ENCODE results near the gene RASGRP3.

RASGRP3 gene

GRCh38 chr2:33528441-33528950, 52.0 kb downstream of the RASGRP3 start:
- no peak for DNase-seq

- no peak for DNase-seq
Observed at GRCh38 chr2:33529771-33530481, 53.5 kb downstream of the RASGRP3 start.

- DNase-seq = no peak
Observed at GRCh38 chr2:33530690-33531548, 54.5 kb downstream of the RASGRP3 start.

- DNase-seq = no peak
Observed at GRCh38 chr2:33531549-33532059, 55.2 kb downstream of the RASGRP3 start.

GRCh38 chr2:33532146-33532545, 55.7 kb downstream of the RASGRP3 start:
- no peak for DNase-seq

- no peak for DNase-seq
Observed at GRCh38 chr2:33532966-33533365, 56.5 kb downstream of the RASGRP3 start.

GRCh38 chr2:33535421-33535820, 59.0 kb downstream of the RASGRP3 start:
- no peak for DNase-seq

- no peak for DNase-seq
Observed at GRCh38 chr2:33541243-33541642, 64.8 kb downstream of the RASGRP3 start.

- DNase-seq = no peak
Observed at GRCh38 chr2:33550206-33550605, 73.8 kb downstream of the RASGRP3 start.

GRCh38 chr2:33552758-33553461, 76.5 kb downstream of the RASGRP3 start:
- no peak for DNase-seq

- no peak for DNase-seq
Observed at GRCh38 chr2:33555681-33556080, 79.2 kb downstream of the RASGRP3 start.

GRCh38 chr2:33559328-33559727, 82.9 kb downstream of the RASGRP3 start:
- DNase-seq = no peak

GRCh38 chr2:33560017-33560416, 83.6 kb downstream of the RASGRP3 start:
- DNase-seq = no peak

- DNase-seq = no peak
Observed at GRCh38 chr2:33561872-33562271, 85.4 kb downstream of the RASGRP3 start.

- no peak for DNase-seq
Observed at GRCh38 chr2:33570681-33571080, 94.2 kb downstream of the RASGRP3 start.

GRCh38 chr2:33573657-33574056, 97.2 kb downstream of the RASGRP3 start:
- no peak for DNase-seq

- no peak for DNase-seq
Observed at GRCh38 chr2:33577084-33577483, 100.6 kb downstream of the RASGRP3 start.

- DNase-seq = no peak
Observed at GRCh38 chr2:33577668-33578067, 101.2 kb downstream of the RASGRP3 start.

GRCh38 chr2:33579227-33579626, 102.8 kb downstream of the RASGRP3 start:
- no peak for DNase-seq

- no peak for DNase-seq
Observed at GRCh38 chr2:33581872-33582271, 105.4 kb downstream of the RASGRP3 start.

GRCh38 chr2:33583194-33583938, 106.9 kb downstream of the RASGRP3 start:
- no peak for DNase-seq

- DNase-seq = no peak
Observed at GRCh38 chr2:33586766-33587165, 110.3 kb downstream of the RASGRP3 start.
